Suprapubic skin (tissue), 4 donors: ENCODE data around the gene GORASP1. TPM values are rescaled to one million over a fixed set of nuclear protein-coding genes. Genes with fewer than 3 reads are reported as not detected.

Experiments
- DNase-seq, 2 donors: peaks; one replicate each; pipeline ENCODE4 v3.0.0-alpha.2; 2019; ENCODE audit warnings: low spot score in 2 of 2
- H3K27ac ChIP-seq: fragments of 200-600 bp; sonication (generic); one replicate; pipeline ENCODE4 v1.5.1; 2019
- H3K27me3 ChIP-seq: fragments of 200-600 bp; sonication (generic); one replicate; pipeline ENCODE4 v1.5.1; 2019
- H3K36me3 ChIP-seq: fragments of 200-600 bp; sonication (generic); one replicate; pipeline ENCODE4 v1.5.1; 2019
- H3K4me1 ChIP-seq: fragments of 200-600 bp; sonication (generic); one replicate; pipeline ENCODE4 v1.5.1; 2019
- H3K4me3 ChIP-seq: fragments of 200-600 bp; sonication (generic); one replicate; pipeline ENCODE4 v1.5.1; 2019; ENCODE audit warnings: mild to moderate bottlenecking
- H3K9me3 ChIP-seq: fragments of 200-600 bp; sonication (generic); one replicate; pipeline ENCODE4 v1.5.1; 2019
- CTCF ChIP-seq, 2 donors: fragments of 200-600 bp in 1 of 2; fragments of 450-650 bp in 1 of 2; sonication (generic) in 1 of 2; IDR thresholded peaks; one replicate each; pipeline ENCODE4 v1.5.1; 2016 to 2019; ENCODE audit warnings: antibody characterized with exemption in 2 of 2, mild to moderate bottlenecking in 1 of 2, moderate library complexity in 1 of 2
- EP300 ChIP-seq: sonication (generic); formaldehyde crosslinking; IDR thresholded peaks from one replicate; pipeline ENCODE4 v1.6.1; 2017; ENCODE audit warnings: antibody characterized with exemption
- POLR2A ChIP-seq, 2 donors: fragments of 450-650 bp; IDR thresholded peaks; one replicate each; pipeline ENCODE4 v1.6.1; 2017; ENCODE audit warnings: antibody characterized with exemption in 2 of 2, mild to moderate bottlenecking in 2 of 2, moderate library complexity in 2 of 2
- POLR2AphosphoS5 ChIP-seq, 3 donors: sonication (generic); formaldehyde crosslinking; IDR thresholded peaks; one replicate each; pipeline ENCODE4 v1.6.1; 2017; ENCODE audit warnings: antibody characterized with exemption in 3 of 3
- WGBS: methylation state at CpG from one replicate; pipeline ENCODE4 v1.1.5; 2018; 5-methylcytosine and 5-hydroxymethylcytosine counted together
- total RNA-seq, 4 donors: library from RNA; depleted of rRNA; stranded (reverse); fragments of >200 nt; gene quantifications; one replicate each; pipeline ENCODE4 v1.1.0, GENCODE V29; 2016

The GORASP1 gene
- total RNA-seq, 4 donors from 2014 or later: 51.3 to 101 (median 73.8) TPM

- peaks cover 2% of the 10 kb centered on the region for H3K4me1 ChIP-seq
- WGBS: 73% methylated on average over 3 of the region's 3 CpGs
- DNase-seq: no peak
- H3K4me3 ChIP-seq: no peak overlapping the region
- no peak overlapping the region for H3K27ac ChIP-seq
- peaks cover 16% of the 10 kb centered on the region for H3K36me3 ChIP-seq
- TF ChIP-seq POLR2A (IDR thresholded peaks at IDR 0.05): no peak
- no peak for TF ChIP-seq CTCF (IDR thresholded peaks at IDR 0.05)
- no peak for TF ChIP-seq POLR2AphosphoS5 (IDR thresholded peaks at IDR 0.05)
- TF ChIP-seq EP300: no peak
- no peaks in the 10 kb centered on the region for H3K27me3 ChIP-seq
- no peaks in the 10 kb centered on the region for H3K9me3 ChIP-seq
Measured at GRCh38 chr3:39113291-39113690, 5.9 kb upstream of the GORASP1 start.

- H3K4me3 ChIP-seq: no peak overlapping the region
- H3K4me1 ChIP-seq: peaks cover 8% of the 10 kb centered on the region
- H3K27ac ChIP-seq: no peak overlapping the region
- WGBS: 94% methylated on average over 2 of the region's 2 CpGs
- H3K36me3 ChIP-seq: peaks cover 11% of the 10 kb centered on the region
- H3K9me3 ChIP-seq: no peaks in the 10 kb centered on the region
- TF ChIP-seq CTCF (IDR thresholded peaks at IDR 0.05): no peak
- no peak for TF ChIP-seq POLR2AphosphoS5 (IDR thresholded peaks at IDR 0.05)
- no peak for TF ChIP-seq POLR2A (IDR thresholded peaks at IDR 0.05)
- no peak for TF ChIP-seq EP300
- no peak for DNase-seq
- no peaks in the 10 kb centered on the region for H3K27me3 ChIP-seq
Measured at GRCh38 chr3:39112535-39112934, 5.1 kb upstream of the GORASP1 start.

- 88% methylated on average over 3 of the region's 3 CpGs for WGBS
- no peaks in the 10 kb centered on the region for H3K27me3 ChIP-seq
- TF ChIP-seq POLR2A (IDR thresholded peaks at IDR 0.05) (no peak), CTCF (IDR thresholded peaks at IDR 0.05) (no peak), POLR2AphosphoS5 (IDR thresholded peaks at IDR 0.05) (no peak), EP300 (no peak)
- peaks cover 8% of the 10 kb centered on the region for H3K4me1 ChIP-seq
- no peak overlapping the region for H3K27ac ChIP-seq
- H3K9me3 ChIP-seq: no peaks in the 10 kb centered on the region
- H3K4me3 ChIP-seq: no peak overlapping the region
- no peak for DNase-seq
- H3K36me3 ChIP-seq: peaks cover 11% of the 10 kb centered on the region
Measured at GRCh38 chr3:39112113-39112512, 4.7 kb upstream of the GORASP1 start.

- WGBS: 88% methylated on average over 1 of the region's 2 CpGs
- DNase-seq: no peak
Measured at GRCh38 chr3:39110041-39110639, 2.7 kb upstream of the GORASP1 start.

GRCh38 chr3:39109086-39109485 lies 1.7 kb upstream of the GORASP1 start:
- 95% methylated on average over 5 of the region's 5 CpGs for WGBS
- Histone ChIP-seq H3K27ac (no peak overlapping the region), H3K36me3 (peaks cover 9% of the 10 kb centered on the region), H3K9me3 (no peaks in the 10 kb centered on the region), H3K4me3 (no peak overlapping the region), H3K4me1 (peaks cover 34% of the 10 kb centered on the region), H3K27me3 (no peaks in the 10 kb centered on the region)
- DNase-seq: no peak
- no peak for TF ChIP-seq EP300
- TF ChIP-seq POLR2AphosphoS5 (IDR thresholded peaks at IDR 0.05): no peak
- TF ChIP-seq CTCF (IDR thresholded peaks at IDR 0.05): no peak
- TF ChIP-seq POLR2A (IDR thresholded peaks at IDR 0.05): no peak

More at GRCh38 chr3:39110041-39110639, 2.7 kb upstream of the GORASP1 start:
- TF ChIP-seq POLR2AphosphoS5 (IDR thresholded peaks at IDR 0.05) (no peak), POLR2A (IDR thresholded peaks at IDR 0.05) (no peak), CTCF (IDR thresholded peaks at IDR 0.05) (no peak), EP300 (no peak)
- H3K27me3 ChIP-seq: no peaks in the 10 kb centered on the region
- peaks cover 23% of the 10 kb centered on the region for H3K4me1 ChIP-seq
- H3K27ac ChIP-seq: no peak overlapping the region
- peaks cover 9% of the 10 kb centered on the region for H3K36me3 ChIP-seq
- H3K9me3 ChIP-seq: no peaks in the 10 kb centered on the region
- no peak overlapping the region for H3K4me3 ChIP-seq
